ENCODE data around the gene CNR1. TPM values are rescaled to one million over a fixed set of nuclear protein-coding genes. Genes with fewer than 3 reads are reported as not detected.

The CNR1 gene
- polyA plus RNA-seq, 1 experiment = not detected

GRCh38 chr6:88145298-88145963, 20.7 kb downstream of the CNR1 start:
- no peaks in the 10 kb centered on the region for H3K27me3 ChIP-seq (ENCODE audit: control insufficient read depth, insufficient read depth, low read length)
- TF ChIP-seq CTCF (IDR thresholded peaks at IDR 0.05; ENCODE audit: low read depth, low read length) = no peak

GRCh38 chr6:88144637-88145297, 21.4 kb downstream of the CNR1 start:
- CTCF ChIA-PET = no interaction called here
- no peaks in the 10 kb centered on the region for H3K27me3 ChIP-seq (ENCODE audit: control insufficient read depth, insufficient read depth, low read length)
- TF ChIP-seq CTCF (IDR thresholded peaks at IDR 0.05; ENCODE audit: low read depth, low read length) = no peak
- no peak overlapping the region for H3K27ac ChIP-seq (ENCODE audit: low read depth, low read length)
- H3K9me3 ChIP-seq (ENCODE audit: control insufficient read depth, insufficient read depth, low read length) = no peaks in the 10 kb centered on the region; the same call in 1 of the 2 replicates
- POLR2A ChIA-PET = no interaction called here
- H3K4me3 ChIP-seq (ENCODE audit: low read depth, low read length) = no peak overlapping the region
- DNase-seq (ENCODE audit: low read depth, low spot score) = no peak

More at GRCh38 chr6:88145298-88145963, 20.7 kb downstream of the CNR1 start:
- no peak overlapping the region for H3K27ac ChIP-seq (ENCODE audit: low read depth, low read length)
- no peak for DNase-seq (ENCODE audit: low read depth, low spot score)
- POLR2A ChIA-PET = no interaction called here
- CTCF ChIA-PET = no interaction called here
- no peaks in the 10 kb centered on the region; the same call in 1 of the 2 replicates for H3K9me3 ChIP-seq (ENCODE audit: control insufficient read depth, insufficient read depth, low read length)
- H3K4me3 ChIP-seq (ENCODE audit: low read depth, low read length) = no peak overlapping the region

- POLR2A ChIA-PET = no interaction called here
- H3K27ac ChIP-seq (ENCODE audit: low read depth, low read length) = no peak overlapping the region
- no peaks in the 10 kb centered on the region; the same call in 1 of the 2 replicates for H3K9me3 ChIP-seq (ENCODE audit: control insufficient read depth, insufficient read depth, low read length)
- no peak for TF ChIP-seq CTCF (IDR thresholded peaks at IDR 0.05; ENCODE audit: low read depth, low read length)
- H3K4me3 ChIP-seq (ENCODE audit: low read depth, low read length) = no peak overlapping the region
- CTCF ChIA-PET = no interaction called here
- DNase-seq (ENCODE audit: low read depth, low spot score) = no peak
- H3K27me3 ChIP-seq (ENCODE audit: control insufficient read depth, insufficient read depth, low read length) = no peaks in the 10 kb centered on the region
Measured at GRCh38 chr6:88143421-88144157, 22.6 kb downstream of the CNR1 start.

GRCh38 chr6:88142297-88142668, 23.9 kb downstream of the CNR1 start:
- H3K4me3 ChIP-seq (ENCODE audit: low read depth, low read length) = no peak overlapping the region
- CTCF ChIA-PET = no interaction called here

More at GRCh38 chr6:88142297-88142668, 23.9 kb downstream of the CNR1 start:
- DNase-seq (ENCODE audit: low read depth, low spot score) = no peak
- Histone ChIP-seq H3K27ac (ENCODE audit: low read depth, low read length) (no peak overlapping the region), H3K27me3 (ENCODE audit: control insufficient read depth, insufficient read depth, low read length) (no peaks in the 10 kb centered on the region), H3K9me3 (ENCODE audit: control insufficient read depth, insufficient read depth, low read length) (no peaks in the 10 kb centered on the region; the same call in 1 of the 2 replicates)
- POLR2A ChIA-PET = no interaction called here
- no peak for TF ChIP-seq CTCF (IDR thresholded peaks at IDR 0.05; ENCODE audit: low read depth, low read length)

Data from AG04450 (cell line).